Hematopoietic multipotent progenitor cell treated with erythropoietin and hydrocortisone succinate and interleukin-3 and kit ligand, for 15 days (in vitro differentiated cells): ENCODE measurements around the gene HSPH1.
"Not testable (repeated sequence)": the region's sequence is repeated elsewhere in the genome, so short reads cannot be mapped to it uniquely, and the experiment has no call there.

Experiments
- DNase-seq: peaks from one replicate; pipeline ENCODE4 v3.0.0-alpha.2; 2015; ENCODE audit warnings: low spot score

Gene HSPH1

GRCh38 chr13:31177813-31178495 is 16.2 kb upstream of the HSPH1 start:
- not testable (repeated sequence) for DNase-seq

DNA sequence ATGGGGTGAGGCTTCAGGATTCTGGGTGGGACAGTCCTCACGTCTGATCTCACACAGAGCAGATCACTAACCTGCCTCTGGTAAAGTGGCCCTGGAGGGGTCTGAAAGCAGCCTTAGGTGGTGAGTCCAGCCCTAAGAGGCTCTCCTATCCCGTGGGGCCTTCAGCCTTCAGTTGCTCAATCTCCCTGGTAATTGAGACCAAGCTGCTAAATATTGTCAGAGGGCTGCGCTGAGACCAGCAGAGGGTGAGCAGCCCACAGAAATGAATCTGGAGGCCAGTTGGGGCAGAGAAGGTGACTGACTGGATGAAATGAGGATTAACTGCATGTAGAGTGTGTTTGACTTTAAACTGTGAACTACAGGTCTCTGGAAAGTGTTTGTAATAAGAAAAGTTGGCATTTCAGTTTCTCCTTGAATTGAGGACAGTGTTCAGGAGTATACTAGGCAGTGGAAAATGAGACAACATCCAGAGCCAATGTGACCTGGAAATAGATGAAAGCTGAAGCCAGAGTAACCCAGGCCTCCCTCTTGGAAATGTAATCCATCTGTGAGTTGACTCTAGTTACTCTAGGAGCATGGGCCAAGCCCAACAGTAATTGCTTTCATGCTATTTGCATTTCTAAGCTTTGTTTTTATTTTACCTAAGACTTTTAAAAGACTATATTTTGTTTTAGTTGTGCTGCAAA is 14.3 kb upstream of the HSPH1 start:
- DNase-seq = no peak

GRCh38 chr13:31174018-31174417 is 12.3 kb upstream of the HSPH1 start:
- DNase-seq = no peak

DNA sequence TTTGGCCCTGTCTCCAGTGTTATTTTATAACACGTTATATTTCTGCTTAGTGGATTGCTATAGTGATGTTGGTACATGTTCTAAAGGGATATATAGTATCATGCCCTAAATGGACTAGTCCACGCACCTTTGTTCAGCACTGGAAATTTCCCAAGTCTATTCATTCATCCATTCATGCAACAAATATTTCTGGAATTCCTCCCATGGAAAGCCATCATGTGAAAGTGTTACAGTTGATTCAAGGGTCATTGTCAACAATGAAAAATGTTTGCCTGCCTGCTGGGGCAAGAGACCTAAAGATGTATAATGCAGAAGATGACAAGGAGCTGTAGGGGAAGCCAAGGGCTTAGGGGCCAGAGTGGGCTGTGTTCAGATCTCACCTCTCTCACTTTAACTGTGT is 10.8 kb upstream of the HSPH1 start:
- DNase-seq = no peak

GRCh38 chr13:31172001-31172400 is 10.3 kb upstream of the HSPH1 start:
- DNase-seq = no peak

DNA sequence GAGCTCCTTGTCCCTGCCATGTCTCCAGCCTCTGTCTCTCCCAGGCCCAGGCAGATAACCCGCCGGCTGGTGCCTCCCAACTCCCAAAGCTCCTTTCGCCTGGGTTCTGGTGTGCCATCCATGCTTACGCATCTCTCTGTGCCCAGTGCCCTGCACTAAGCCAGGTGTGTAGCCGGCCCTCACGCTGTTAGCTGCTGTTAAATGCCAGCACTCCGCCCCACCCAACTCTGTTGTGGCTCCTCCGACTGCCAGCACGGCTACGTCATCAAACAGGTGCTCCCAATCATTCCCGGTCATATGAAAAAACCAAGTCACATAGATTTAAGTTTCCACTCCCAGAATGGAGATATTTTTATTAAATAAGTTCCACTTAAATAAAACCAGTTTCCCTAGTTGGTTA is 7.0 kb upstream of the HSPH1 start:
- DNase-seq = no peak

GRCh38 chr13:31168166-31168565 is 6.5 kb upstream of the HSPH1 start:
- DNase-seq = no peak

DNA sequence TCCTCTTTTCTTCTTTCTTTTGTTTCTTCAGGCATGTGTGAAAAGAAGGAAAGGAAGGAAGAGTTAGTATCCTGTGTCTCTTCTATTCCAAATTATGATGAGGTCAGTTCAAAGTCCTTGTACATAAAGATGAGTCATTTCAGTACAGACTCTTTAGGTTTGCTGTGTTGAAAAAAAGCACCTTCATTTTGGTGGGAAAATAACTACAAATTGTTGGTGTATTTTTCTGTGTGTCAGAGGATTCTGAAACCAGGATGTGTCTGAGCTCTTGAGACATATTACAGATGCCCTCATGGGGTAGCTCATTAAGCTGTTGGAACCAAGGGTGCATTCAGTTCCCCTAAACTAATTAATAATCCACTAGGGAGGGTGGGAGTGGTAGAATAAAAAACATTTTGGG is 5.8 kb upstream of the HSPH1 start:
- no peak for DNase-seq

DNA sequence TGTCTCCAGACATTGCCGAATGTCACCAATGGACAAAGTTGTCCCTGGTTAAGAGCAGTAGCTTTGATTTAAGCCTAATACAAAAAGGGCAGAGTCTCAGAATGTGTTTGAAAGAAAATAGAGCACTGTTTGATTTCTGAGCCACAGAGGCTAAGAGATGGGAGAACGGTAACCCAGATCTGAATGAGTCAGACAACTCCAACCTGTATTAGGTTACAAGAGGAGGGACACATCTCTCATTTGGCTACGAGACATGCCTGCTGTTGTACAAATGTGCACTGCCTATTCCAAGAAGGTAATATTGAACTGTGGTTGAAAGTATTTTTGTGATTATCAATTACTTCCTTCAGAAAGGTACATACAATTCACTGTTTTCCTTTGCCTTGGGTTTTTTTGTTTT is 4.9 kb upstream of the HSPH1 start:
- no peak for DNase-seq

- DNase-seq = peak; percentile 94
Measured at GRCh38 chr13:31162151-31163008, 676 bp upstream of the HSPH1 start.

- DNase-seq = peak; percentile 52
Measured at GRCh38 chr13:31160857-31161556, 697 bp downstream of the HSPH1 start.

DNA sequence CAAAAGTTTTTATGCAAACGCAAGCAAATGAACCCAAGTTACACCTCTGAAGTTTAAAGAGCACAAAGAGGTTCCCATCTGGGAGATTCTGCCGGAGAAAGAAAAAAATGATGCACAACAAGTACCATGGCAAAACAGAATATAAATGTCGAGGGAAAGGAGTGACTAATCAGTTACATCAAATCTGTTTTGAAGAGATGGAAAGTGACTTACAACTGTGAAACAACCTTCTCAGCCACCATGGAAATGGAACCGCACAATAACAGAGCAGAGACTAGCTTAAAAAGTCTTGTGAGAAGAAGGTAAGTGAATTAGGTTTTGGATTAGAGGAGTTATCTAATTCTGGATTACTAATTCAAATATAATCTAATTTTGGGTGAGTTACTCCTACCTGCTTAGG is 2.4 kb downstream of the HSPH1 start:
- no peak for DNase-seq

- no peak for DNase-seq
Measured at GRCh38 chr13:31154939-31155338, 6.8 kb downstream of the HSPH1 start.

- no peak for DNase-seq
Measured at GRCh38 chr13:31151837-31152236, 9.9 kb downstream of the HSPH1 start.

DNA sequence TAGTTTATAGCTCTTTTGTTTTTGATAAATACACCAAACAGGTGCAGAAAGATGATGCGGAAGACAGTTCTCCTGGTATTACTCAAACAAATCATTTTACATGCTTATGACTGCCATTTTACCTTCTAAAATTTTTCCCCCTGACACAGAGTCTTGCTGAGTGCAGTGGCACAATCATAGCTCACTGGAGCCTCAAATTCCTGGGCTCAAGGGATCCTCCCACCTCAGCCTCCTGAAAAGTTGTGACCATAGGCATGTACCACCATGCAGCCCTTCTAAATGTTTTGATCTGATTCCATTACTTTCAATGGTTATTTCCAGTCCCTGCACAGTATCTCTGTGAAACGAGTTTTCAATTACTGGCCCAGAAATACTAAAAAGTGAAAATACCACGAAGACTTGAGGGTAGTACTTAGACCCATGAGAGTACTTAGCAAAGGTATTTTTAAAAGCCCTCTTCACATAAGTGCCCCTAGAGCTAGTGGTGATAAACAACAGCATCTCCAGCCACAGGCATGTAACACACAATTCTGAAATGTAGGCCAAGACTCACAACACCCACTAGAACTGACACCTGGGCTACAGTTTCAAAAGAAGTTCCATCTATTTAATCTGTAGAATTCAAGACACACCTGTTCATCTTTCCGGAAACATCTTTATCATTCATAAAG is 11.3 kb downstream of the HSPH1 start:
- no peak for DNase-seq

DNA sequence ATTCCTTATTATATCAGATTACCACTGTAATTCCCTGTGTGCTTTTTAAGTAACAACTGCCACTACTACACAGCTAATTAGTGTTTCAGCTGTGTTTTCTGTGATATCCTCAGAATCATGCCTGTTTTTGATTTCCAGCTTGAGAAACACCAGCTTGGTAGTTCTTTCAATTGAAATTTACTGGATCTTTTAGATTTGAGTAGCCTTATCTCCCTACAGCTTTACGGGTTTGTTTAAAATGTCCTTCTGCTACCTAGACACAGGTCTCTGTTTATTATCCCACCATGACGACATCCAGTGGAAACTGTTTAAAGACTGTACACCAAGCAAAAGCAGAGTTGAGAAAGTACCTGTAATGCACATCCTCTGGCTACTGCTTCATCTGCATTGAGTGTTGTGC is 12.1 kb downstream of the HSPH1 start:
- no peak for DNase-seq

DNA sequence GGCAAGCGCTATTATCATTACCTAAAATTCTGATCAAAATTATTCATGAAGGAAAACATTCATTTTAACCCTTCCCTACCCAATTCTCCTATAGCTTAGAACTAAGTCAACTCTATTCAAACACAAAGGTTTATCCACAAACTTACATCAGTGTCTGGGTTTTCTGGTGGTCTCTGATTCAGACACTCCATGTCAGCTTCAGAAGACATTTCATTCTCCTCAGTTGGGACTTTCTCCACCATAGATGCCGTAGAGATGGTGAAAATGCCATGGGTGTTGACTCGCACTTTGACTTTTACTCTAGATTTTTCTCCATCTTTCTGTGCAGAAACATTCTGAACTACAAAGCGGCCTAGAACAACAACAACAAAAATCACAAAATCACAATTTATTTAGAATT is 16.3 kb downstream of the HSPH1 start:
- DNase-seq = no peak

DNA sequence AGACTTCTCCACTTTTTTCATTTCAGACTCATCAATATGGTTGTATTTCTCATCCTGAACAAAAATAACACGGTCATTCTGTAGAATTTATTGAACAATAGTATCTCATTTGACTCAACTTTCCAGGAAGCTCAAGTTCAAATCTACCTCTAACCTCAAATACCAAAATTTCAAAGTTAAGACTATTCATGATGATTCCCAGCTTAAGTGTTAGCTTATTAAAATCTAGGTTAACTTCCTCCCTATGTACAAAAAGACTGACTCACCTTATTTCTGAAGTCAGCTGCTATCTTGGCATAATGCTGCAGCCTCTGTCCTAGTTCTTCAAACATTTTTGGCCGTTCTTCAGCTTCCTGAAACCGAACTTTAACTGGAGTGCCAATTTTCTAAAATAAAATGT is 23.2 kb downstream of the HSPH1 start:
- no peak for DNase-seq

DNA sequence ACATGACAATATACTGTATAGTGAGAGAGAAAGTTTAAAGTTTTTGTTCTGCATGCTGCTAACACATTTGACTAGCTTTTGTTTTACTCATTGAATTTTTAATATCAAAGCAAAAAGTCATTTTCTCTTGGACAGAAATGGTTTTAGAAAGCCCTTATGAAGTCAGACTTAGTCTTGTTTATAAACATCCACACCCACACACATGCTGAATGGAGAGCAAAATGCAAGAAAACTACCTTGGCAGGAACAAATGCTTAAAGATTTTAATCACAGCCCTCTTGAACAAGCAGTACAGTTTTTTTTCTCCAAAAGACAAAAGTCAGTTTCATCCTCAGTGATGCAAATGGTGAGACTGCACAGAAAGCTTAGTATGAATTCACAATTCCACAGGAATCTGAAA is 25.0 kb downstream of the HSPH1 start:
- no peak for DNase-seq

DNA sequence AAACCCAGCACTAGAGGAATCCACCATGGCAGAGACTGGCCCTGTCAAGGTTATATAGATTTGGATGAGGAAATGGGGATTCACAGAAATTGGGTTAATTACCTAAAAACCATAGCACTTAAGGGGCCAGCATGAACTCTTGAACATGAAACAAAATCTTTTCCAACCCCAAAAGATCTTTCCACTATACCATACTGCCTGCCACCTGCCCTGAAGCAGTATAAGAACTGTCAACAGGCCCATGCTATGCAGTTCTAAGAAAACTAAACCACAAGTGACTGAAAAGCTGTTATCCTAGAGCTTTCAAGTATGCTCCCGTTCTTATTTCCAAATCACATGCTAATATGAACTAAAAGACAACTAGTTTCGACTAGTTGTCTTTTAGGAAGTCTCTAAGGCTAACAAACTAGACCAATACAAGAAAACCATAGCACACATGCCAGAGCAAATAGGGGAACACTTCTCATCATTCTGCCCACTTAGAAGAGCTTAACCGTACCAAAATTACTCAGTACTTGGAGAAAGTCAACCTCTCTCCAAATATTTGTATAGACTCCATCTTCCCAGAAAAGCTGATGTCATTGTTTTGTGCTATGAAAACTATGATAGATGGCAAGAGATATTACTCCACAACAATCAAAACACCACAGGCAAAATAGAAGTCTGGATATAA is 27.5 kb downstream of the HSPH1 start:
- DNase-seq = no peak

DNA sequence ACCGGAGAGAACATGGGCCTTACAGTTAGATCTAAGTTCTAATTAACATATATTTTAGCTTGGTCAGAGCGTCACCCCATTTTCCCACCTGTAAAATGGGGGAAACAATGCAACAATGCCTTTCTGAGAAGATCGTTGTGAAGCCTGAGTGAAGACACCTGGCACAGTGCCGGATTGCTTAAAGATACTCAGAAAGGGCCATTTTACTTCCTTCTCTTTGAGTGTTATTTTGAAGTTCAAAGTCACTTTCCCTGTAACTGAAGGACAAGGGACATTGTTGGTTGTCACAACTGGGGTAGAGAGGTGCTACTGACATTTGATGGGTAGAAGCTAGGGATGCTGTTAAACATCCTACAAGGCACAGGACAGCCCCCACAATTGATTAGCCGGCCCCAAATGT is 28.1 kb downstream of the HSPH1 start:
- DNase-seq = no peak
